GM12872 (cell line): Measurements from ENCODE around the gene MRPS9.

Experiments used
- CTCF ChIP-seq: IDR thresholded peaks from 3 replicates; pipeline ENCODE4 v1.5.1; 2011; ENCODE audit warnings: low read depth, mild to moderate bottlenecking, low read length, moderate library complexity; ENCODE audit not compliant: insufficient read depth

MRPS9 gene

GRCh38 chr2:105111365-105112150, 73.7 kb downstream of the MRPS9 start:
- no peak for TF ChIP-seq CTCF

DNA sequence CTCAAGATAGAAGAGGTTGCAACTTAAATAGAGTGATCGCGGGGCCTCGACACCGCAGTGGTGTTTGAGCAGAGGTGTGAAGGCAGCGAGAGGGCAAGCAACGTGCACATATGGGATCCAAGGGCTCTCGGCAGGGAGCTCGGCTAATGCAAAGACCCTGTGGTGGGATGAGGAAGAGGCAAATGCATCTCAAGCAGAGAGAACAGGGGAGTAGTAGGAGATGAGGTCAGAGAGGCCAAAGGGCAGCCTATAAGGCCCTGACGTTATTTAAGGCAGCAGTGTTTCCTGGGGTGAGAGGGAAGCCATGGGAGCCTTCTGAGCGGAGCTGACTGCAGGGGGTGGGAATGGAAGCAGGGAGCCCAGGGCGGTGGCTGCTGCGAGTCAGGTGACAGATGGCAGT, 74.5 kb downstream of the MRPS9 start:
- TF ChIP-seq CTCF: no peak

DNA sequence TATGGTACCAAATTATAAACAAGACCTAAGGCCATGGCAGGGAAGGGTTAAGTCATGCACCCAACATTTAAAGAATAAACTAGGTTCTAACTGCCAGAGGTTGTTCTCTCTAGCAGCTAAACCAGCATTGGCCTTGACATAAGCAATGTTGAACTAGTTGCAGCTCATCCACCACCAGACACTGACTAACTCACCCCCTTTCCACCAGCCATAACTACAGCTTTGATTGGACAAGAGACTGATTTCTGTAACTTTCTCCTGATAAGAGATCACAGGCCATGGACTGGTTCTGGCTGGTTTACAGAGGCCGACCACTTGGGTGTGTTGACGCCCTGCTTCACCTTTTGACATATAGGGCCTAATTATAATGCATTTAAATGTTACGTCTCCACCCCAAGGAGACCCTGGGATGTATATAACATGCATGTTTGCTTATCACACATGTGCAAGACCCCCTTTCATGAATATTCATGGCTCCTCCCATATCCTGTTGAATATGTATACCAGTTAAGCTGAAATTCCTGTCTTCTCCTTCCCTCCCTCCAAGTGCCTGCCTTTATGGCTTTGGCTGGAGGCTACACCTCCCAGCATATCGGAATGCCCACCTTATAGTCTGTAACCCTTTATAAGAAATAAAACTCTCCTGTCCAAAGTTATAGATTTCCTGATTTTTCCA, 75.9 kb downstream of the MRPS9 start:
- TF ChIP-seq CTCF: no peak

DNA sequence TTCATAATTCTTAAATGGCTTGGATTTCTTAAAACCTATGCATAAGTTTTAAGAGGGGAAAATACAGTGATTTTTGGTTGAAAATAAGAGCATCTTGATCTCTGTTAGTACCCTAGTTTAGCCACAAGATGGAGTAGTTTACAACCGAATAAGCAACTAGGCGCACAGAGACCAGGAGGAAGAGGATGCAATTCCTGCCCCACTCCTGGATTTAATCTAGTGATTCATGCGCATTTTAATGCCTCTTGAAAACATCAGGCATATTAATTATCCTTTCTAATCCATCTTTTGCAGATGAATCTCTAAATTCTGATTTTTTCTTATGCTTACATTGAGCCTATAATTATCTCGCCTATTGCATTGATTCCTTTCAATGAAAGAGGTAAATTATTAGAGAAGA, 76.7 kb downstream of the MRPS9 start:
- peak; percentile 66 for TF ChIP-seq CTCF

- no peak for TF ChIP-seq CTCF
Measured at GRCh38 chr2:105116348-105116747, 78.5 kb downstream of the MRPS9 start.

DNA sequence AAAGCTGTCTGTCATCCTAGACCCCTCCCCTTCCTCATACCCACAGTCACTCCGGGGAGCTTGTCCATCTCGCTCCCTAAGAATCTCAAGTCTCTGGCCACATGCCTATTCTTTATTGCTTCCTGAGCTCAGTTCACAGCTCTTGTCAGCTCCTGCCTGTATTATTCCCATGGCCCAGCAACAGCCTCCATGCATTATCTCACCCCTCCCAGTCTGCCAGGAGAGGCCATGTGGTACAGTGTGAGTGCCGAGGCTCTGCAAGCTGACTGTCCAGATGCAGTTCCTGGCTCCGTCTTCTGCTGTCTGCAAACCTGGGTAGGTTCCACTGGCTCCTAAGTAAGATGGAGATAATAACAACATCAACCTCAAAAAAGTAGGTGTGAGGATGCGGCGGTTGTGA, 79.7 kb downstream of the MRPS9 start:
- TF ChIP-seq CTCF: no peak

- TF ChIP-seq CTCF: peak; percentile 65
Measured at GRCh38 chr2:105118960-105119359, 81.1 kb downstream of the MRPS9 start.
